GM12878 (cell line): ENCODE measurements around the gene LPAR3. TPM values are rescaled to one million over a fixed set of nuclear protein-coding genes. Genes with fewer than 3 reads are reported as not detected.

Experiments used
- ATAC-seq: fragments of 200-7000 bp; cut with Tn5 transposase; 3 replicates; pipeline ENCODE4 v1.9.1; 2020; ENCODE audit warnings: mild to moderate bottlenecking, moderate library complexity
- BruUV-seq: library from RNA; stranded (reverse); fragments of 400-500 nt; replicated peaks from 2 replicates; lab custom pipeline; 2021; lab: Mats Ljungman, UMichigan
- CTCF ChIA-PET: fragments of 300-600 bp; sonication (Branson Sonifier 250); formaldehyde crosslinking; extraction: SDS; loops from one replicate; lab custom pipeline; 2021; ENCODE audit warnings: inconsistent platforms; lab: Yijun Ruan, JAX
- POLR2A ChIA-PET: fragments of 350-600 bp; formaldehyde crosslinking; extraction: SDS; loops from one replicate; lab custom pipeline; 2021; ENCODE audit warnings: inconsistent platforms; lab: Charles Lee
- RAD21 ChIA-PET: fragments of 300-600 bp; sonication (Branson Sonifier 250); formaldehyde crosslinking; loops from one replicate; lab custom pipeline; 2023; ENCODE audit warnings: antibody characterized with exemption; ENCODE audit not compliant: unreplicated experiment; lab: Charles Lee
- SMC1A ChIA-PET: fragments of 300-600 bp; sonication (Branson Sonifier 250); formaldehyde crosslinking; loops from one replicate; lab custom pipeline; 2023; ENCODE audit not compliant: unreplicated experiment, uncharacterized antibody; lab: Charles Lee
- DNase-seq: peaks from one replicate; pipeline ENCODE4 v3.0.0-alpha.2; 2011; ENCODE audit warnings: low read depth, low spot score
- FAIRE-seq: peaks from 3 replicates; lab custom pipeline; 2011; peaks lifted over from hg19 to GRCh38; lab: Jason Lieb, UNC
- H2AFZ ChIP-seq: 2 replicates; pipeline ENCODE4 v1.6.0; 2011; ENCODE audit warnings: low read depth, low read length, control low read depth; ENCODE audit not compliant: control insufficient read depth
- H3K27ac ChIP-seq: 2 replicates; pipeline ENCODE4 v1.5.1; 2011; ENCODE audit warnings: control low read depth; ENCODE audit not compliant: control insufficient read depth, insufficient read depth
- H3K27me3 ChIP-seq, 2 experiments: replicated peaks in 1 of 2; 2 replicates each; pipeline versions ENCODE4 v1.6.0 to v1.6.1; 2011; ENCODE audit warnings: low read length in 1 of 2; ENCODE audit not compliant: control insufficient read depth in 2 of 2, insufficient read depth in 2 of 2
- H3K36me3 ChIP-seq, 2 experiments: 2 replicates each; pipeline ENCODE4 v1.5.1; 2011; ENCODE audit warnings: low read length in 1 of 2; ENCODE audit not compliant: control insufficient read depth in 2 of 2, insufficient read depth in 2 of 2
- H3K4me1 ChIP-seq: 2 replicates; pipeline ENCODE4 v1.6.1; 2011; ENCODE audit warnings: mild to moderate bottlenecking, low read length, moderate library complexity, mixed read lengths; ENCODE audit not compliant: control insufficient read depth, insufficient read depth
- H3K4me2 ChIP-seq: 2 replicates; pipeline ENCODE4 v1.6.0; 2011; ENCODE audit warnings: control low read depth; ENCODE audit not compliant: control insufficient read depth, insufficient read depth
- H3K4me3 ChIP-seq: fragments of 200-600 bp; sonication (generic); 2 replicates; pipeline ENCODE4 v1.5.1; 2016
- H3K79me2 ChIP-seq: 2 replicates; pipeline ENCODE4 v1.6.0; 2011; ENCODE audit warnings: low read length; ENCODE audit not compliant: control insufficient read depth, insufficient read depth
- H3K9ac ChIP-seq: 2 replicates; pipeline ENCODE4 v1.8.0; 2011; ENCODE audit warnings: low read length, control low read depth, mixed read lengths; ENCODE audit not compliant: control insufficient read depth, insufficient read depth
- H3K9me3 ChIP-seq: replicated peaks from 3 replicates; pipeline ENCODE4 v1.5.1; 2011; ENCODE audit warnings: mild to moderate bottlenecking, low read length; ENCODE audit not compliant: control insufficient read depth, insufficient read depth
- H4K20me1 ChIP-seq: 2 replicates; pipeline ENCODE4 v1.6.0; 2011; ENCODE audit not compliant: control insufficient read depth, insufficient read depth
- ATF7 ChIP-seq: fragments of 450-650 bp; IDR thresholded peaks from 2 replicates; pipeline ENCODE4 v1.6.1; 2016; ENCODE audit warnings: low read depth, mild to moderate bottlenecking
- CBFB ChIP-seq: IDR thresholded peaks from 2 replicates; pipeline ENCODE4 v1.6.1; 2016; ENCODE audit warnings: antibody characterized with exemption, low read depth
- CHD1 ChIP-seq: IDR thresholded peaks from 2 replicates; pipeline ENCODE4 v1.6.1; 2012; ENCODE audit warnings: low read depth, low read length, improper control_type of control experiment
- CHD2 ChIP-seq: IDR thresholded peaks from 2 replicates; pipeline ENCODE4 v1.6.1; 2011; ENCODE audit warnings: low read depth, low read length, improper control_type of control experiment, borderline replicate concordance
- DPF2 ChIP-seq: fragments of 450-650 bp; IDR thresholded peaks from 2 replicates; pipeline ENCODE4 v1.6.1; 2017; ENCODE audit warnings: mild to moderate bottlenecking
- ETV6 ChIP-seq, 2 experiments: fragments of 450-650 bp in 1 of 2; IDR thresholded peaks in 1 of 2; conservative IDR thresholded peaks in 1 of 2; 2 replicates each; pipeline ENCODE4 v1.6.1; 2014; ENCODE audit warnings: antibody characterized with exemption in 1 of 2, borderline replicate concordance in 1 of 2, low read depth in 1 of 2, mild to moderate bottlenecking in 1 of 2, moderate library complexity in 1 of 2
- EZH2 ChIP-seq: IDR thresholded peaks from 2 replicates; pipeline ENCODE4 v1.6.1; 2012; ENCODE audit warnings: low read depth, mild to moderate bottlenecking, control low read depth, inconsistent platforms, low read length, borderline replicate concordance; ENCODE audit not compliant: control insufficient read depth
- GATAD2B ChIP-seq: fragments of 450-650 bp; conservative IDR thresholded peaks from 2 replicates; pipeline ENCODE4 v1.6.1; 2017; ENCODE audit warnings: low read depth, mild to moderate bottlenecking, moderate library complexity
- LARP7 ChIP-seq: fragments of 450-650 bp; IDR thresholded peaks from 2 replicates; pipeline ENCODE4 v1.6.1; 2017; ENCODE audit warnings: mild to moderate bottlenecking
- NFYA ChIP-seq: IDR thresholded peaks from 2 replicates; pipeline ENCODE4 v1.6.1; 2011; ENCODE audit warnings: low read depth, mild to moderate bottlenecking, low read length, improper control_type of control experiment, borderline replicate concordance
- SMAD5 ChIP-seq: IDR thresholded peaks from 2 replicates; pipeline ENCODE4 v1.6.1; 2016; ENCODE audit warnings: antibody characterized with exemption, low read depth
- SMC3 ChIP-seq: IDR thresholded peaks from 2 replicates; pipeline ENCODE4 v1.6.1; 2011; ENCODE audit warnings: low read length, improper control_type of control experiment, borderline replicate concordance
- SP1 ChIP-seq: IDR thresholded peaks from one replicate; pipeline ENCODE4 v1.6.1; 2011; ENCODE audit warnings: low read depth, low read length
- SPI1 ChIP-seq: IDR thresholded peaks from 2 replicates; pipeline ENCODE4 v1.6.1; 2011; ENCODE audit warnings: low read depth, mild to moderate bottlenecking, low read length, moderate library complexity, borderline replicate concordance; ENCODE audit not compliant: insufficient read depth
- WRNIP1 ChIP-seq: IDR thresholded peaks from 2 replicates; pipeline ENCODE4 v1.6.1; 2011; ENCODE audit warnings: low read depth, low read length, improper control_type of control experiment, borderline replicate concordance
- WGBS: methylation state at CpG from one replicate; pipeline ENCODE4 v1.1.6; 2016; ENCODE audit warnings: low lambda C conversion rate; ENCODE audit not compliant: insufficient replicate concordance, insufficient coverage; ENCODE audit errors: missing lambda C conversion rate; 5-methylcytosine and 5-hydroxymethylcytosine counted together
- in situ Hi-C: fragments of 300-500 bp; cut with MboI; formaldehyde crosslinking; loops from 9 replicates; pipeline ENCODE4 v1.14.3; 2018; ENCODE audit warnings: mixed read lengths
- intact Hi-C: fragments of 100-400 bp; cut with micrococcal nuclease; formaldehyde crosslinking; loops from one replicate; pipeline ENCODE4 v1.14.2; 2022; ENCODE audit not compliant: unreplicated experiment
- polyA plus RNA-seq, 11 experiments: library from polyadenylated mRNA; depleted of rRNA in 4 of 11; unstranded in 6 of 11; stranded (reverse) in 5 of 11; fragments of >200 nt; fragmentation: Nextera tagmentation in 4 of 11; fragmentation: Illumina TruSeq in 1 of 11; extraction: Ambion mirVana in 4 of 11; extraction: Trizol in 1 of 11; gene quantifications; 1 replicate in 1 of 11; 2 replicates in 10 of 11; pipeline versions ENCODE4 v1.2.1 to v1.2.3, GENCODE V29; 2011 to 2016; ENCODE audit warnings: inconsistent platforms in 2 of 11, missing spikeins in 2 of 11, low read depth in 1 of 11
- total RNA-seq, 4 experiments: library from RNA; depleted of rRNA in 3 of 4; stranded (reverse); fragments of >200 nt in 3 of 4; fragmentation: Illumina TruSeq in 1 of 4; extraction: Trizol in 1 of 4; gene quantifications; 2 replicates each; pipeline versions ENCODE4 v1.2.1 to v1.2.3, GENCODE V29; 2013 to 2021
- TF ChIP-seq, protein P1 (sequence below): IDR thresholded peaks from 2 replicates; pipeline ENCODE4 v1.6.1; 2012; ENCODE audit warnings: low read depth, low read length, improper control_type of control experiment
- TF ChIP-seq, protein P2 (sequence below): fragments of 150-350 bp; IDR thresholded peaks from 2 replicates; pipeline ENCODE4 v1.6.1; 2016; ENCODE audit warnings: low read depth, low read length
- TF ChIP-seq, protein P3 (sequence below): fragments of 450-650 bp; formaldehyde crosslinking; IDR thresholded peaks from 2 replicates; pipeline ENCODE4 v1.4.0; 2020; ENCODE audit warnings: mild to moderate bottlenecking, moderate library complexity

The LPAR3 gene
- total and polyA plus RNA-seq, 10 of the 15 experiments (the other 5 are each of a cell fraction or from before 2014, with no cell fraction given), result 0.03 to 0.31 (median 0.09) TPM; not detected in 3

DNA sequence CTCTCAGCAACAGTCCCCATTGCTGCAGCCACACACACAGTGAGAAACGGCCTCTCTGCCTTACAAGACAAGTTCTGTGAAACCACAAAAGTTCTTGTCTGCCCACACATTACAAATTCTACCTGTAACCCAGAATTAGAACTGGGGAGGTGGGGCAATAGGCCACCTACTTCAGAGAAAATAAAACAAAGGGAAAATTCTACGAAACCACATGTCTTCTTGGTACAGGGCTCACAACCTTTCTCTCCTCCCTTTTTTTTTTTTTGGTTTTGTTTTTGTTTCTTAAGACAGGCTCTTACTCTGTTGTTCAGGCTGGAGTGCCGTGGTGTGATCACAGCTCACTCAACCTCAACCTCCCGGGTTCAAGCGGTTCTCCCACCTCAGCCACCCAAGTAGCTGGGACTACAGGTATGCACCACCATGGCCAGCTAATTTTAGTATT, 30.2 kb downstream of the LPAR3 start:
- intact Hi-C loops, result no loop called here
- Histone ChIP-seq H3K9me3 (no peaks in the 10 kb centered on the region; the same call in 1 of the 3 replicates), H3K27me3 (no peaks in the 10 kb centered on the region), H3K4me3 (0 out of 2 replicates have a peak overlapping the region, but pooled peaks have one; percentile 6), H3K4me1 (peaks cover 30% of the 10 kb centered on the region), H3K36me3 (no peaks in the 10 kb centered on the region), H3K4me2 (peak overlapping the region; percentile 73), H3K79me2 (no peaks in the 10 kb centered on the region), H3K27ac (no peak overlapping the region), H2AFZ (peak overlapping the region; percentile 30), H3K9ac (no peak overlapping the region), H4K20me1 (no peaks in the 10 kb centered on the region)
- CTCF ChIA-PET, result interaction anchor here (0.7 to 4.0 kb wide), 4 partner anchors 80 to 165 kb away, joined by 3 to 17 read pairs (median 4); no protein-coding TSS in a partner anchor
- POLR2A ChIA-PET, result no interaction called here
- SMC1A ChIA-PET, result interaction anchor here (1.1 to 2.2 kb wide), 2 partner anchors 15 to 211 kb away, joined by 3 to 7 read pairs; no protein-coding TSS in a partner anchor
- in situ Hi-C loops, result no loop called here
- WGBS, result 0% methylated on average over 4 of the region's 5 CpGs
- no TSS peak for BruUV-seq
- RAD21 ChIA-PET, result interaction anchor here (0.7 to 1.6 kb wide), 4 partner anchors 9 to 110 kb away, joined by 3 to 4 read pairs (median 3); no protein-coding TSS in a partner anchor
- DNase-seq, result peak; percentile 80
- FAIRE-seq, result peak; percentile 89
- ATAC-seq, result peak; percentile 92
- TF ChIP-seq GATAD2B (no peak), SMAD5 (no peak), WRNIP1 (no peak), EZH2 (no peak), CHD1 (no peak), DPF2 (no peak; the same call in 1 of the 2 replicates), SPI1 (no peak), CBFB (peak; percentile 76), SMC3 (no peak), ATF7 (peak; percentile 77), NFYA (no peak), LARP7 (no peak), SP1 (no peak), ETV6 (conservative IDR thresholded peaks at IDR 0.05 in 1 of 2, IDR thresholded peaks at IDR 0.05 in 1 of 2; ENCODE audit: borderline replicate concordance in 1 of 2, low read depth in 1 of 2) (peak in 1 of 2 experiments; percentile 79; a peak in 1 of 4 replicates), CHD2 (peak; percentile 65; the same call in 1 of the 2 replicates)
- TF ChIP-seq, protein P1, sequence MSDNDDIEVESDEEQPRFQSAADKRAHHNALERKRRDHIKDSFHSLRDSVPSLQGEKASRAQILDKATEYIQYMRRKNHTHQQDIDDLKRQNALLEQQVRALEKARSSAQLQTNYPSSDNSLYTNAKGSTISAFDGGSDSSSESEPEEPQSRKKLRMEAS, result no peak
- TF ChIP-seq, protein P2, sequence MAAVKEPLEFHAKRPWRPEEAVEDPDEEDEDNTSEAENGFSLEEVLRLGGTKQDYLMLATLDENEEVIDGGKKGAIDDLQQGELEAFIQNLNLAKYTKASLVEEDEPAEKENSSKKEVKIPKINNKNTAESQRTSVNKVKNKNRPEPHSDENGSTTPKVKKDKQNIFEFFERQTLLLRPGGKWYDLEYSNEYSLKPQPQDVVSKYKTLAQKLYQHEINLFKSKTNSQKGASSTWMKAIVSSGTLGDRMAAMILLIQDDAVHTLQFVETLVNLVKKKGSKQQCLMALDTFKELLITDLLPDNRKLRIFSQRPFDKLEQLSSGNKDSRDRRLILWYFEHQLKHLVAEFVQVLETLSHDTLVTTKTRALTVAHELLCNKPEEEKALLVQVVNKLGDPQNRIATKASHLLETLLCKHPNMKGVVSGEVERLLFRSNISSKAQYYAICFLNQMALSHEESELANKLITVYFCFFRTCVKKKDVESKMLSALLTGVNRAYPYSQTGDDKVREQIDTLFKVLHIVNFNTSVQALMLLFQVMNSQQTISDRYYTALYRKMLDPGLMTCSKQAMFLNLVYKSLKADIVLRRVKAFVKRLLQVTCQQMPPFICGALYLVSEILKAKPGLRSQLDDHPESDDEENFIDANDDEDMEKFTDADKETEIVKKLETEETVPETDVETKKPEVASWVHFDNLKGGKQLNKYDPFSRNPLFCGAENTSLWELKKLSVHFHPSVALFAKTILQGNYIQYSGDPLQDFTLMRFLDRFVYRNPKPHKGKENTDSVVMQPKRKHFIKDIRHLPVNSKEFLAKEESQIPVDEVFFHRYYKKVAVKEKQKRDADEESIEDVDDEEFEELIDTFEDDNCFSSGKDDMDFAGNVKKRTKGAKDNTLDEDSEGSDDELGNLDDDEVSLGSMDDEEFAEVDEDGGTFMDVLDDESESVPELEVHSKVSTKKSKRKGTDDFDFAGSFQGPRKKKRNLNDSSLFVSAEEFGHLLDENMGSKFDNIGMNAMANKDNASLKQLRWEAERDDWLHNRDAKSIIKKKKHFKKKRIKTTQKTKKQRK, result no peak
- TF ChIP-seq, protein P3, sequence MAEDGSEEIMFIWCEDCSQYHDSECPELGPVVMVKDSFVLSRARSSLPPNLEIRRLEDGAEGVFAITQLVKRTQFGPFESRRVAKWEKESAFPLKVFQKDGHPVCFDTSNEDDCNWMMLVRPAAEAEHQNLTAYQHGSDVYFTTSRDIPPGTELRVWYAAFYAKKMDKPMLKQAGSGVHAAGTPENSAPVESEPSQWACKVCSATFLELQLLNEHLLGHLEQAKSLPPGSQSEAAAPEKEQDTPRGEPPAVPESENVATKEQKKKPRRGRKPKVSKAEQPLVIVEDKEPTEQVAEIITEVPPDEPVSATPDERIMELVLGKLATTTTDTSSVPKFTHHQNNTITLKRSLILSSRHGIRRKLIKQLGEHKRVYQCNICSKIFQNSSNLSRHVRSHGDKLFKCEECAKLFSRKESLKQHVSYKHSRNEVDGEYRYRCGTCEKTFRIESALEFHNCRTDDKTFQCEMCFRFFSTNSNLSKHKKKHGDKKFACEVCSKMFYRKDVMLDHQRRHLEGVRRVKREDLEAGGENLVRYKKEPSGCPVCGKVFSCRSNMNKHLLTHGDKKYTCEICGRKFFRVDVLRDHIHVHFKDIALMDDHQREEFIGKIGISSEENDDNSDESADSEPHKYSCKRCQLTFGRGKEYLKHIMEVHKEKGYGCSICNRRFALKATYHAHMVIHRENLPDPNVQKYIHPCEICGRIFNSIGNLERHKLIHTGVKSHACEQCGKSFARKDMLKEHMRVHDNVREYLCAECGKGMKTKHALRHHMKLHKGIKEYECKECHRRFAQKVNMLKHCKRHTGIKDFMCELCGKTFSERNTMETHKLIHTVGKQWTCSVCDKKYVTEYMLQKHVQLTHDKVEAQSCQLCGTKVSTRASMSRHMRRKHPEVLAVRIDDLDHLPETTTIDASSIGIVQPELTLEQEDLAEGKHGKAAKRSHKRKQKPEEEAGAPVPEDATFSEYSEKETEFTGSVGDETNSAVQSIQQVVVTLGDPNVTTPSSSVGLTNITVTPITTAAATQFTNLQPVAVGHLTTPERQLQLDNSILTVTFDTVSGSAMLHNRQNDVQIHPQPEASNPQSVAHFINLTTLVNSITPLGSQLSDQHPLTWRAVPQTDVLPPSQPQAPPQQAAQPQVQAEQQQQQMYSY (CRISPR knock-in tag), result no peak
